Cerebellar nuclear complex (tissue), 1 donor: ENCODE data around the gene TPR.
"Not testable (repeated sequence)": the region's sequence is repeated elsewhere in the genome, so short reads cannot be mapped to it uniquely, and the experiment has no call there.

Experiments
- DNase-seq, 2 experiments: peaks; one replicate each; lab custom pipeline; 2025; lab: John Stamatoyannopoulos, UW

The TPR gene

GRCh38 chr1:186375152-186375928 is at the start of gene TPR, which contains the start of gene ODR4:
TPR (minus strand) TSS chr1:186375253; CDS start chr1:186375028, 225 bp downstream.
ODR4 (plus strand) TSS chr1:186375838; CDS start chr1:186379786, 3,948 bp downstream.
- DNase-seq = peak; percentile 78 to 98

GRCh38 chr1:186424539-186424938 is 49.5 kb upstream of the TPR start:
- DNase-seq = no peak

GRCh38 chr1:186421446-186421845 is 46.4 kb upstream of the TPR start:
- DNase-seq = no peak

- no peak for DNase-seq
Observed at GRCh38 chr1:186420923-186421322, 45.9 kb upstream of the TPR start.

GRCh38 chr1:186420311-186420710 is 45.3 kb upstream of the TPR start:
- DNase-seq = no peak

GRCh38 chr1:186418503-186418902 is 43.5 kb upstream of the TPR start:
- no peak for DNase-seq

- no peak for DNase-seq
Observed at GRCh38 chr1:186413319-186413718, 38.3 kb upstream of the TPR start.

- no peak for DNase-seq
Observed at GRCh38 chr1:186409091-186409490, 34.0 kb upstream of the TPR start.

GRCh38 chr1:186404454-186405051 is 29.5 kb upstream of the TPR start:
- DNase-seq = no peak

GRCh38 chr1:186403632-186404031 is 28.6 kb upstream of the TPR start:
- DNase-seq = no peak

- not testable (repeated sequence) for DNase-seq
Observed at GRCh38 chr1:186401446-186401845, 26.4 kb upstream of the TPR start.

- DNase-seq = not testable (repeated sequence)
Observed at GRCh38 chr1:186392711-186393110, 17.7 kb upstream of the TPR start.

- DNase-seq = no peak
Observed at GRCh38 chr1:186391841-186392240, 16.8 kb upstream of the TPR start.

- DNase-seq = no peak
Observed at GRCh38 chr1:186390925-186391324, 15.9 kb upstream of the TPR start.

- no peak for DNase-seq
Observed at GRCh38 chr1:186386725-186387383, 11.8 kb upstream of the TPR start.

GRCh38 chr1:186375929-186376319 is 871 bp upstream of the TPR start:
- no peak for DNase-seq

- DNase-seq = no peak
Observed at GRCh38 chr1:186374303-186375151, 526 bp downstream of the TPR start.

- DNase-seq = not testable (repeated sequence)
Observed at GRCh38 chr1:186347837-186348691, 27.0 kb downstream of the TPR start.

- DNase-seq = no peak
Observed at GRCh38 chr1:186340772-186341171, 34.3 kb downstream of the TPR start.

GRCh38 chr1:186337554-186337953 is 37.5 kb downstream of the TPR start:
- DNase-seq = no peak

GRCh38 chr1:186330758-186331157 is 44.3 kb downstream of the TPR start:
- DNase-seq = no peak
